GM18502 (cell line): Measurements from ENCODE around the gene AP4S1.
A peak's percentile ranks its signal among the peaks of the same experiment; 100 is the strongest.
"Not testable (repeated sequence)": the region's sequence is repeated elsewhere in the genome, so short reads cannot be mapped to it uniquely, and the experiment has no call there.

Experiments
- ATAC-seq: cut with Tn5 transposase; IDR thresholded peaks from one replicate; pipeline ENCODE4 v1.9.1; 2021; ENCODE audit warnings: mild to moderate bottlenecking; ENCODE audit not compliant: unreplicated experiment, poor library complexity

AP4S1 gene

GRCh38 chr14:31080056-31080455 lies 54.6 kb downstream of the AP4S1 start:
- ATAC-seq = no peak

DNA sequence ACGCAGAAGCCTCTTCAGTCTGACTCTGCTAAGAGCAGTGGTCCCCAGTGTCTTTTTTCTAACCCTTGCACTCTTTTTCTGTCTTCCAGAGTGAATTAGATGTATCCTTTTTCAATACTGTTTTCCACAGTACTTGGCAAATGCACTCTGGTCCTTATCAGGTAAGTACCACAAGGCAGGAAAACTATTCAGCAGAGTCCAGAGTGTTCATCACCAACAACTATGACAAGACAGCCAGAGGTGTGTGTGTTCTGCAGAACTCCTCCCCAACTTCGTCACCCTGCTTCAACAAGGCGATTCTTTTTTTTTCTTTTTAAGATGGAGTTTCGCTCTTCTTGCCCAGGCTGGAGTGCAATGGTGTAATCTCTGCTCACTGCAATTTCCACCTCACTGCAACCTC lies 55.0 kb downstream of the AP4S1 start:
- no peak for ATAC-seq

GRCh38 chr14:31083781-31084180 lies 58.3 kb downstream of the AP4S1 start:
- ATAC-seq = no peak

DNA sequence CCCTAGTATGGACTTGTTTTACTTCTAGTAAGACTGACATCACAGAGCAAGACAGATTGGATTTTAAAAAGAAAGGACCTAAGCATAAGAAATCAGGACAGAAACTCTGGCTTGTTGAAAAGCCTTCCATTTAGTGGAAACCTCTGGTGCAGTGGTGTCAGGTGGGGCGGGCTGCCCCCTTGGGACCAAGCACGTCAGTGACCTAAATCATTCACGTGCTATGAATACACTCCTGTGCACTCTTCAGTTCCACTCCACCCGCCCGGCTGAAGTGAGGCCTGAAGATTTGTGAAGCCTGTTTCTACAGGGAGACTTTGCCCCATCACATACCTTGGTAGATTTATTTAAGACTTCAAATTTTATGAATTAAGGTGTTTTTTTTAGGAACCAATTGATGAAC lies 58.9 kb downstream of the AP4S1 start:
- peak; percentile 85 for ATAC-seq

GRCh38 chr14:31085027-31085426 lies 59.6 kb downstream of the AP4S1 start:
- no peak for ATAC-seq

- ATAC-seq = not testable (repeated sequence)
These were observed 61.0 kb downstream of the AP4S1 start for GRCh38 chr14:31086466-31086865.

- ATAC-seq = no peak
These were observed 65.7 kb downstream of the AP4S1 start for GRCh38 chr14:31090883-31091764.

DNA sequence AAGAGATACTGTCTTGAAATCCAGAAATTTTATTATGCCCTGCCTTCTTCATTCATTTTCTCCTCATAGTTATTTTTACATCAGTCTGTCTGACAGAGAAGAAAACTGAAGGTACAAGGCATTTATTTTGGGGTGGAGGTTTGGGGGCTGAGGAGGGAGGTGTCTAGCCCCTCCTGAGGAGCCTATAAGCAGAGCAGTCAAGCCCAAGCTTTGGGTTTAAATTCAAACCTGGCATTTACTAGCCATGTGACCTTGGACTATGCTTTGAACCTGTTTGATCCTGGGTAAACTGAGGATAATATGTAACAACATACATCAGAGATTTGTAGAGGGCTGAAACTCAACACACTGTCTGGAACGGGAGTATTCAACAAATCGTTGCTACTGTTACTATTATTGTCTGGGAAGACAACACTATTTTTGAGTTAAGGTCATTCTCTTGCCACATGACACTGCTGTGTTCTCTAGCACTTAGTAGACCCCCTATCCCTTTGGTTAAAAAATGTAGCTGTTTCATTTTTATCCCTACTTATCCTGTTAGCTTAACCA lies 66.8 kb downstream of the AP4S1 start:
- no peak for ATAC-seq

GRCh38 chr14:31093884-31094839 lies 68.7 kb downstream of the AP4S1 start:
- ATAC-seq = not testable (repeated sequence)

GRCh38 chr14:31095817-31096216 lies 70.4 kb downstream of the AP4S1 start:
- ATAC-seq = not testable (repeated sequence)

- ATAC-seq = no peak
These were observed 70.8 kb downstream of the AP4S1 start for GRCh38 chr14:31096255-31096654.

GRCh38 chr14:31097081-31097480 lies 71.6 kb downstream of the AP4S1 start:
- no peak for ATAC-seq

GRCh38 chr14:31106768-31107167 lies 81.3 kb downstream of the AP4S1 start:
- ATAC-seq = no peak

DNA sequence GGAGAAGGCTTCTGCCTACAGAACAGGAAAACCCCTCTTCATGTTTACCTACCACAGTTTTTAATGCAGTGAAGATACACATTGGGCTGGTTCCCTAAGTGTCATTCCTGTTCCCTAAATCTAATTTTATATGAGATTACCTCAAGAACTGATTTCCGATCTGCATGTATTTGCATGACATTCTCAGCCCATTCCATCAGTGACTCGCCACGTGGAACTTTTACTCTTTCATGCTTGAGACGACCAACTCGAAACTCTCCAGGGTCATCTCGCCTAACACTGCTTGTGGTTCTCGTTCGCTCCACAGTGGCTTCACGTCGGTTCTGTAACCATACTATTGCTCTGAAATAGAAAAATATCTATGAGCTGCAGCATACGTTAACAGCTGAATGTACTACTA lies 83.8 kb downstream of the AP4S1 start:
- ATAC-seq = no peak

- no peak for ATAC-seq
These were observed 85.4 kb downstream of the AP4S1 start for GRCh38 chr14:31110872-31111271.

DNA sequence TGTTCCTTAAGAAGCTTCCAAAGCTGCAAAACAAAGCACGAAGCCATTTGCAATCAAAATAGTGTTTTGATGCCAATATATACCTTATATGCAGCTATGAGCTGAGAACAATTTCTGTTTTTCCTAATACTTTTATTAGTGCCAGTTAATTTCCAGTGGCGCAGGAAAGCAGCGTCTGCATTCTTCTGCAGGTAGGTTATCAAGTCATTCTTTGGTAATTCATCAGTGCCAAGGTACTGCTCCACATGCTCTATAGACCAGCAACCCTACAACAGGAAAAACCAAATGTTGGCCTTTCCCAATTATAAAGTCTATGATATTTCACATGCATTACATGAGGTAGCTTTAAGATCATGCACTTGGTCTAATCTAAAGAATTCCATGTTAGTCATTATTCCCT lies 88.3 kb downstream of the AP4S1 start:
- no peak for ATAC-seq

GRCh38 chr14:31118892-31119291 lies 93.4 kb downstream of the AP4S1 start:
- ATAC-seq = no peak

GRCh38 chr14:31122098-31122611 lies 96.7 kb downstream of the AP4S1 start:
- ATAC-seq = no peak

GRCh38 chr14:31122921-31123320 lies 97.5 kb downstream of the AP4S1 start:
- ATAC-seq = no peak

DNA sequence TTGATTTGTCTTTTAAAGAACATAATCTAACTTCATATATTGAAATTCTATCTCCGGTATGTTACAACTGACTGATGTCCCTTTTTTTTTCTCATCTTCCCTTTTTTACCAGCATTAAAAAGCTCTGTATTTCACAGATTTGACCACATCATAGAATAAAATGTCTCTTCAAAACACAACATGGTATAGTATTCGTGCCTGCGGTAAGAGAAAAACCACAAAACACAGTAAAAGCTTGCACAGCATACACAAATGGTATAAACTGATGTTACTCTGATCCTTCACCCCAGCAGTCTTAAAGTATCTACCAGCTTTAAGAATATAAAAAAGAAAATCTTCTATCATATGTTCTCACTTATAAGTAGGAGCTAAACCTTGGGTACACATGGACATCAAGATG lies 98.7 kb downstream of the AP4S1 start:
- ATAC-seq = no peak

DNA sequence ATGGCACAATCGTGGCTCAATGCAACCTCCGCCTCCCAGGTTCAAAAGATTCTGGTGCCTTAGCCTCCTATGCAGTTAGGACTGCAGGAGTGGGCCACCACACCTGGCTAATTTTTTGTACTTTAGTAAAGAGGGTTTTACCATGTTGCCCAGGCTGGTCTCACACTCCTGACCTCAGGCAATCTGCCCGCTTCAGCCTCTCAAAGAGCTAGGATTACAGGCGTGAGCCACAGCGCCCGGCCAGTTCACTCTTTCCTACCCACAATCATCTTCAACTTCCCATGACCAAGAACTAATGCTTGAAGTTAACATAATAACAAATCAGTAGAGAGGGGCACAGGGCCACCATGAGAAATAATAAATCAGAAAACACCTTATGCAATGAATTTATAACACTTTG lies 99.8 kb downstream of the AP4S1 start:
- no peak for ATAC-seq
